Heart left ventricle (tissue), 13 donors: ENCODE results near the gene LLGL2.

ENCODE experiments used
- CTCF ChIP-seq, 12 donors: fragments of 200-600 bp; sonication (generic) in 4 of 12; IDR thresholded peaks; one replicate each; pipeline versions ENCODE4 v1.5.0 to v1.8.0; 2018 to 2022; ENCODE audit warnings: antibody characterized with exemption in 12 of 12, mild to moderate bottlenecking in 5 of 12
- POLR2A ChIP-seq, 2 donors: fragments of 450-650 bp; IDR thresholded peaks; one replicate each; pipeline ENCODE4 v1.6.1; 2017; ENCODE audit warnings: antibody characterized with exemption in 2 of 2, mild to moderate bottlenecking in 2 of 2, moderate library complexity in 2 of 2
- donor health status: ischemic (EF 13 %, LVEDD 7.1; RV severe dilation, severe dysfunction).
- donor health status: DM: no; HTN: yes; CAD: no.
- donor health status: DM: no; HTN: no; CAD: no.
- donor health status: ischemic (EF 25% LVEDD 6.9; RV normal size, moderate dysfunction).
- donor health status: ischemic (EF 25% LVEDD 5.7; RV mildly dilated, moderate dysfunction).
- donor health status: ischemic (EF 35%, LVEDD 5.7; RV mildly dilated, moderate dysfunction).
- donor health status: nonischemic (EF 11% LVEDD 7.7; RV severe dilation, severe dysfunction).
- donor health status: DM: yes; HTN: yes; CAD: no.
- donor health status: PGD.
- donor health status: ischemic (EF 29% LVEDD 5.4; RV normal size, mild dysfunction).
- donor health status: nonischemic (EF 23%, LVEDD 6.1; RV moderate dilation, normal function).

GRCh38 chr17:75476752-75477489 is 48.6 kb upstream of the LLGL2 start:
- TF ChIP-seq CTCF (IDR thresholded peaks at IDR 0.05) (no peak), POLR2A (IDR thresholded peaks at IDR 0.05) (no peak)
